HG02759 (cell line): ENCODE measurements around the gene PAPPA.

Experiments
- ATAC-seq: cut with Tn5 transposase; IDR thresholded peaks from one replicate; pipeline ENCODE4 v1.9.1; 2021; ENCODE audit warnings: mild to moderate bottlenecking, moderate library complexity; ENCODE audit not compliant: unreplicated experiment

PAPPA gene

DNA sequence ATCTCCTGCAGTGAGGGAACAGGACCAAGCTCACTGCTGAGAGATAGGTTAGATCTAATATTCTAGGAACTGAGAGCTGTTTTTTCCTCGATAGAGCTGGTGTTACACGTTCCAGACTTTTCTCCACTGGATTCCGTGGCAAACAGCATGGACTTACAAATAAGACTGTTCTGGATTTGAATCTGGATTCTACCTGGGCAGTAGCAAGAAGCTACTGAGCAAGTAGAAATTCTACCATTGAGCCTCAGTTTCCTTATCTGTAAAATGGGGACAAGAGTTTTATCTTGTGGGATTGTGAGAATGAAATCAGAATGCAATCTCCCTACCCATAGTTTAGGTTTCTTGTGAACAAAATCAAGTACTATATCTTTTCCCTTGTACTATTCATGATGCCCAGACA lies 294.8 kb downstream of the PAPPA start:
- no peak for ATAC-seq

DNA sequence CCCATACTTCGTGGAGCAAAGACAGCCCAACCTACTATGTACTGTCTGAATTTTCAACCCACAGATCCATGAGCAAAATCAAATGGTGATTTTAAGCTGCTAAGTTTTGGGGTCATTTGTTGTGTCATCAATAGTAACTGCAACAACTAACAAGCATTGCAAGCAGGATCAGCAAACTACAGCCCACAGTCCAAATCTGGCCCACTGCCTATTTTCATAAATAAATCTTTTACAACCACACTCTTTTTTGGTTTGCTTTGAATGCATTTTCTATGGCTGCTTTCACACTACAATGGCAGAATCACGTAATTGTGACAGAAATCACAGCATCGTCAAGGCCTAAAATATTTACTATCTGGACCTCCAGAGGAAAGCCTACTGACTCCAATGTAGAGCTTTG lies 296.4 kb downstream of the PAPPA start:
- ATAC-seq, result no peak

DNA sequence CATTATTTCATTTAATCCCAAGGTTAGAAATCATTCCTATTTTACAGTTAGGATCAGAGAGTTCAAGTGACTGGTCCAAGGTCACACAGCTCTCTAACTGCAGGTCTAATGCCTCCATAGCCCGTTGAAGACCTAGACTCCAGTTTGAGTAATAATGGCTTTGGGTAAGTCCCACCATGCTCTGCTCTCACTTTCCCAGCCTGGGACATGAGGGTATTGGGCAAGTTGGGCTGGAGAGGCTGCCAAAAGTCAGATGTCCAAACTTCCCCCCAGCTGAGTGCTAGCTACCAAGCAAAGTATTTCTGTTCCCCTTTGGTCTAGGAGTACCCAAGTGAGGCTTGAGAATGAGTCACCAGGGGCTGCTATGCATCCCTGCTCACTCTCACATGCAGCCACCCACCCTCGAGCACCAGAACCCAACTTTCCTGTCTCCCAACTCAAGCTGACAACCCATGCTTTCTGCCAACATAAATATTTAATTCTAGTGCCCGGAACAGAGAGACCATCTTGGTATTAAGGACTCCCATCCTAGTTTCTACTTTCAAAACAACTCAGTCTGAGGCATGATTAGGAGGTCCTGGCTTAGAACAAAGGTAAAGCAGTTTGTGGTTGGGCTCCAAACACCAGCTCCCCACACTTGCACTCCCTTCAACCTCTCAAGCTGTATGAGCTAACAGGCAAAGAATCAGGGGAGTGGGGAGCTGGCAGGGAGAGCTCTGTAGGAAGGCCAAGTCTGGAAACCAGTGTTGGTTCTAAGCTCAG lies 297.0 kb downstream of the PAPPA start:
- peak; percentile 92 for ATAC-seq

DNA sequence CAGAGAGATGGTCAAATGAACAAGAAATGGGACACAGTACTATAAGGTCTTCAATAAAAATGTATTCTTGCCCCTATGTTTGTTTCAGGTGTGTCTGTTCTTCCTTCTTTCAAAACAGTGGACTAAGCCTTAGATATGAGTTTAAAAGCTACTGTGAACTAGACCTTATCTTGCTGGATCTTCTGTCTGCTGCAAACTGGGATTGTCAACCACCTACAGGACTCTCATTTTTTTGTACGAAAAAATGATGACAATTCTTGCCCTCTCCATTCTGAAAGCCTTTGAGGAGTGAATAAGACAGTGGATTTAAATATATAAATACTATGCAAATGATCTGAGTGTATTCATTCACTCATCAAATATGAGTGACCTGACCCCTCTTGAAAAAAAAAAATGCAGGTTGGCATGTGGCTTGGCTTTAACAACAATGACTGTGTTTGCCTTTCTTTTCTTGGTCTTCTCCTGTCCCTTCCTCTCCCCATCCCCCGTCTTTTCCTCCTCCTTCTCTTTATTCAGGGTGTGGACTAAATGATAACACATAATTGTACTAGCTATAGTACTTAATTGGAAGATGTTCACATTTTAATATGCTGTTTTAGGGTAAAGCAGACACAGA lies 298.0 kb downstream of the PAPPA start:
- no peak for ATAC-seq
